ENCODE data around the gene SHOC1. TPM values are rescaled to one million over a fixed set of nuclear protein-coding genes. Genes with fewer than 3 reads are reported as not detected.

The SHOC1 gene
- total RNA-seq: not detected

DNA sequence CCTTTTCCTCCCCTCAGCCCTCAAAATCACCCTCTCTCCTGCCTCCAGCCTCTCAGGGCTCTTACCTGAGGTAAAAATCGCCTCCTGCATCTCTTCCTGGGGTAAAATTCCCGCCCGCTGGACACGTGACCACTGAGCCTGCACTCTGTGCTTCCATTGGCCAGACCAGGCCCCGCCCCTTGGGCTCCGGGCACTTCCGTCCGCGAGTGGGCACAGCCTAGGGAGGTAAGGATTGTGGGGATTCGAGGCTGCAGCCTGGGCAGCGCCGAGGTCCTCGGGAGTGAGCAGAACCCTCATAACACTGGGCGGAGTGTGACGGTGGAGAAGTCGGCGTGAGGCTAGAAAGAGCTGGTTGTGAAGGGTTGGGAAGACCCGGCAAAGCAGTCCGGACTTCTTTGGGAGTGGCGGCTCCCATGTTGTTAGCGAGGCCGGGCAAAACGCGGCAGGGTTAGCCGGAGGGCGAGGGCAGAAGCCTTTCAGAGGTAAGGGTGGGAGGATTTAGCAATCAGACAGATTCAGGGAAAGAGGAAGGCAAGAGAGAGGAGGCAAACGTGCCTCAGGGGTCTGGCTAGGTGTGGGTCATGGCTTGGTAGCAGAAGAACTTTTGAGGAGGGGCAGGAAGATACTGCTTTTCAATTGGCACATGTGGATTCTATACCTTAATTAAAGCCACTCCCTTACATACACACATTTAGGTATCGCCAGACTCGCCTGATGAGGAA lies at the start of gene SHOC1:
SHOC1 (minus strand) TSS at position 103 of the 722 bp plus-strand sequence. CDS start 3,519 bp downstream, outside the sequence.
- Mint-ChIP-seq H3K9me3 (no peaks in the 10 kb centered on the region), H3K27me3 (peaks cover 15 to 27% of the 10 kb centered on the region in 2 donors), H3K27ac (no peak within 1 kb of the TSS), H3K4me3 (no peak within 1 kb of the TSS), H3K4me1 (ENCODE audit: low read depth in 2 of 2) (no peaks in the 10 kb centered on the region), H3K36me3 (no peaks in the 10 kb centered on the region)
- peak in 1 of 2 donors; percentile 27 for ATAC-seq
- no peak for DNase-seq (ENCODE audit: low spot score)

DNA sequence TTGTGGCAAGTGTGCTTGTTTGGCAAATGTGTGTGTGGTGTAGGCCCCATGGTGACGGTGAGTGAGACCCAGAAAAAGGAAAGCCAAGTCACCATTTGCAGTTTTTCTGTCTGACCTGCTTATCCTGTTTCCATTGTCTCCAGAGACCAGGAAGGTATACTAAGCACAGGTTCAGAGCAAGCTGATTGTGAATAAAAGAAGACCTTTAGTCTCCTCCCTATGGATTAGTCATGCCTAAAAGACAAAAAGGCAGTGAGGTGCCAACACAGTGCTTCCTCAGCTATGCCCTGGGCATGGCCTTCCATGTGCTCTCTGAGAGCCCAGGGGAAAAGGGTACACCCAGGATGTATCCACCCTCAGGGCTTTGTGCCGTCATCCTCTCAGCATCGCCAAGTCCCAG lies 49.2 kb upstream of the SHOC1 start:
- DNase-seq (ENCODE audit: low spot score) (no peak), ATAC-seq (no peak)
- H3K9me3 Mint-ChIP-seq: no peaks in the 10 kb centered on the region
- no peak overlapping the region for H3K4me3 Mint-ChIP-seq
- no peak overlapping the region for H3K27ac Mint-ChIP-seq
- peaks cover 0 to 5% of the 10 kb centered on the region in 2 donors for H3K4me1 Mint-ChIP-seq (ENCODE audit: low read depth in 2 of 2)
- H3K27me3 Mint-ChIP-seq: peaks cover 0 to 6% of the 10 kb centered on the region in 2 donors
- no peaks in the 10 kb centered on the region for H3K36me3 Mint-ChIP-seq

DNA sequence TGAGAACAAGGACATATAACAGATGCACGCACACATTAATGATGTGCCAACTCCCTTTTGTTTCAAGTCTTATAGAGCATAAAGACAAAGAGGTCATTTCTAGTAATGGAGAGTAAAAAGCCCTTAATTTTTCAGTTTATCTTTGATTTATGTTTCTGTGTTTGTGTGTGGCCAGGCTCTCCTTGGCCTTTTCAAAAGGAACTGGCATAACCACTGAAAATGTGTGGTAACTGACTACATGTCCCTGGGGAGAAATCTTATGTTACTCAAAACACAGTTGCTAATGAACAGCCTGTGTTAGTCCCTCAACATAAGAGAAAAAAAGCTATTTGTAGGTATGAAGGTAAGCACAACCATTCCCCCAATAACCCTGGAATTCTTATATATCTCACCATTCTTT lies 47.6 kb upstream of the SHOC1 start:
- Mint-ChIP-seq H3K36me3 (no peaks in the 10 kb centered on the region), H3K4me1 (ENCODE audit: low read depth in 2 of 2) (peaks cover 0 to 5% of the 10 kb centered on the region in 2 donors), H3K9me3 (no peaks in the 10 kb centered on the region), H3K27ac (no peak overlapping the region), H3K4me3 (no peak overlapping the region), H3K27me3 (peaks cover 0 to 12% of the 10 kb centered on the region in 2 donors)
- ATAC-seq (no peak), DNase-seq (ENCODE audit: low spot score) (no peak)

DNA sequence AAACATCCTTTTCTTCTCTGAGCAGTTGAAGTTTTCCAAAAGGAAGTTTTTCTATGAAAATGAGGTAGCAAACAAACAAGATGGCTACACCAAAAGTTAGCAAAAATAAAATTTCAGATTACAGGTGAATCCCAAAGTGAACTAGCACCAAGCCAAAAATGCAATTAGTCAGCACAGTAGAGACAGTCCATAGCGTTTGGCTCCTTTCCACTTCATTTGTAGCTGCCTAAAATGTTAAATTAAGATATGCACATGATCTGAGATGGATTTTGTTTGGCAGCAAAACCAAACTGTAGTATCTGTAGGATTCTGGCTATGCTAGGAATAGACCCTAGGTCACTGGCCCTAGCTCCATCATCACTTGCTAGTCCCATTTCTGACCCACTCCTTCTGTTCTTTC lies 45.7 kb upstream of the SHOC1 start:
- H3K27me3 Mint-ChIP-seq: peaks cover 3 to 12% of the 10 kb centered on the region in 2 donors
- no peak for DNase-seq (ENCODE audit: low spot score)
- no peaks in the 10 kb centered on the region for H3K9me3 Mint-ChIP-seq
- H3K36me3 Mint-ChIP-seq: no peaks in the 10 kb centered on the region
- H3K4me3 Mint-ChIP-seq: no peak overlapping the region
- no peak overlapping the region for H3K27ac Mint-ChIP-seq
- H3K4me1 Mint-ChIP-seq (ENCODE audit: low read depth in 2 of 2): peaks cover 0 to 5% of the 10 kb centered on the region in 2 donors
- no peak for ATAC-seq

DNA sequence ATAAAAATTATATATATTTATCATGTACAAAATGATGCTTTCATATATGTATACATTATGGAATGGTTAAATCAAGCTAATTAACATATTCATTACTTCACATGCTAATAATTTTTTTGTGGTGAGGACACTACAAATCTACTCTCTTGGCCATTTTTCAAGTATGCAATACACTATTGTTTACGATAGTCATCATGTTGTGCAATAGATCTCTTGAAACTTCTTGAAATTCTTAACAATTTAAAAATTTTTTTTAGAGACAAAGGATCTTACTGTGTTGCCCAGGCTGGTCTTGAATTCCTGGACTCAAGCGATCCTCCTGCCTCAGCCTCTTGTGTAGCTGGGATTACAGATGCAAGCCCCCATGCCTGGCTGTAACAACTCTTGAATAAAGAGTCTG lies 45.2 kb upstream of the SHOC1 start:
- no peak overlapping the region for H3K27ac Mint-ChIP-seq
- peaks cover 3% of the 10 kb centered on the region for H3K9me3 Mint-ChIP-seq
- peaks cover 8 to 16% of the 10 kb centered on the region in 2 donors for H3K27me3 Mint-ChIP-seq
- DNase-seq (ENCODE audit: low spot score) (no peak), ATAC-seq (no peak)
- H3K4me3 Mint-ChIP-seq: no peak overlapping the region
- H3K4me1 Mint-ChIP-seq (ENCODE audit: low read depth in 2 of 2): peaks cover 0 to 5% of the 10 kb centered on the region in 2 donors
- no peaks in the 10 kb centered on the region for H3K36me3 Mint-ChIP-seq

DNA sequence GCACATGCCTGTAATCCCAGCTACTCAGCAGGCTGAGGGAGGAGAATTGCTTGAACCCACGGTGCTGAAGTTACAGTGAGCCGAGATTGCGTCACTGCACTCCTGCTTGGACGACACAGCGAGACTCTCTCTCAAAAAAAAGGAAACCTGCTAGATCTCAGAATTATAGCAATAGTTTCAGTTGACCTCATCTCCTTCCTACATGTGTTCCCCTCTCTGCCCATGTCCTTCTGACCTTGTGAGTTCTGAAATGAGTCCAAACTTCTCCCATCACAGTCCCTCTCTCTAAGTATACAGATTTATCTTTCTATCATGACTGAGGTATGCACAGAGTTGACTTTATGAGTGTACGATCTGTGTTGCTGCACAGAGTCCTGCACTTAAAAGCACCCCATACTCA lies 44.6 kb upstream of the SHOC1 start:
- peaks cover 3% of the 10 kb centered on the region for H3K9me3 Mint-ChIP-seq
- peaks cover 13 to 21% of the 10 kb centered on the region in 2 donors for H3K27me3 Mint-ChIP-seq
- DNase-seq (ENCODE audit: low spot score) (no peak), ATAC-seq (peak; percentile 32 to 89)
- H3K4me1 Mint-ChIP-seq (ENCODE audit: low read depth in 2 of 2): peaks cover 0 to 5% of the 10 kb centered on the region in 2 donors
- H3K36me3 Mint-ChIP-seq: no peaks in the 10 kb centered on the region
- no peak overlapping the region for H3K27ac Mint-ChIP-seq
- no peak overlapping the region for H3K4me3 Mint-ChIP-seq

DNA sequence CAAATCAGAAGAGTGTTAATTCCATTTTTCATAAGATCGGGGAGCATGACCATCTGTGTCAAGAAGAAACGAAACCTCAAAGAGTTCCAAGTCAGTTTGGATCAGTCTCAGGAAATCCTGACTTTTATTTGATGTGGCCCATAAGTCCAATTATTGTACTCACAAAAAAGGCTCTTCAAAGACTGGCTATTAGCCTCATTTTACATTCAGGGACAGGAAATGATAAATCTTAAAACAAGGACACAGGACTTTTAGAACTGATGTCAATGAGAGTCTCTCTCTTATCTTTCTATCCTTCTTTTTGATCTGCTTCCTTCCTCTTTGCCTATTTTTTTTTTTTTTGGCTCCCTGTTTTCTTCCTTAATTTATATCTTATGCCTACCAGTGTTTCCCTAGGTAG lies 43.7 kb upstream of the SHOC1 start:
- Mint-ChIP-seq H3K36me3 (no peaks in the 10 kb centered on the region), H3K9me3 (peaks cover 3% of the 10 kb centered on the region), H3K4me3 (no peak overlapping the region), H3K27me3 (peaks cover 13 to 23% of the 10 kb centered on the region in 2 donors), H3K4me1 (ENCODE audit: low read depth in 2 of 2) (peaks cover 0 to 5% of the 10 kb centered on the region in 2 donors), H3K27ac (no peak overlapping the region)
- DNase-seq (ENCODE audit: low spot score) (no peak), ATAC-seq (no peak)

- ATAC-seq (no peak), DNase-seq (ENCODE audit: low spot score) (no peak)
- Mint-ChIP-seq H3K36me3 (no peaks in the 10 kb centered on the region), H3K27ac (no peak overlapping the region), H3K9me3 (peaks cover 3% of the 10 kb centered on the region), H3K27me3 (peaks cover 13 to 23% of the 10 kb centered on the region in 2 donors), H3K4me3 (no peak overlapping the region), H3K4me1 (ENCODE audit: low read depth in 2 of 2) (peaks cover 0 to 5% of the 10 kb centered on the region in 2 donors)
Measured at GRCh38 chr9:111836311-111836710, 41.6 kb upstream of the SHOC1 start.

DNA sequence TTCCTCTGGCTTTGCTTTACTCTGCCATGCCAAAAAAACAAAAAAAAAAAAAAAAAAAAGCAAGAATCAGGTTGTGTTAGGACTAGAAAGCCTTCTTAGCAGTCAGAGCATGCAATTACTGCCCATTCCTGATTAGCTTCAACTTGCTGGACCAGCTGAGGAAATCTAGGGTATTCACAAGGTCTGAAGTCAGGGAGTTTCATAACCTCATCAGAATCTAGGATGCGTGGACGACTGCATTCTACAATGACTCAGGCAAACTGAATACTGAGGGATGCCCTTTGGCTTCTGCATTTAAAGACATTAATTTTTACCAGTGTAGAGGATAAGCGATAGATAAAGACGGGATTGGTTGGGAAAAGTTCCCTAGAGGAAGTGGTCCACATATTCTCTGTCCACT lies 39.2 kb upstream of the SHOC1 start:
- Mint-ChIP-seq H3K4me1 (ENCODE audit: low read depth in 2 of 2) (no peaks in the 10 kb centered on the region), H3K27ac (no peak overlapping the region), H3K4me3 (no peak overlapping the region)

DNA sequence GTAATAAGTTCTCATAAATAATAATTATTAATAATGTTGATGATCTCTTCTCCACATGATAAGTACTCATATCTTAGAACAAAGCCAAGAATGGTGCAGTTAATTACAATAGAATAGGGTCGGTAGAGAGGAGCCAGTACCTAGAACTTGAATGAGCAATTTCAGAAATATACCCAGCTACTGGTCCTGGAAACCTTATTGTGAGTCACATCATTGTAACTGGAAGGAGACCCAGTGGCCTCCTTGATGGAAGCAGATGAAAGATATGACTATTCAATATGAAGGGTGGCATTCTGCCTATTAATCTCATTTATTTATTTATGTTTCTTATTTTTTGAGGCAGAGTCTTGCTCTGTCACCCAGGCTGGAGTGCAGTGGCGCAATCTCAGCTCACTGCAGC lies 37.7 kb upstream of the SHOC1 start:
- Mint-ChIP-seq H3K36me3 (no peaks in the 10 kb centered on the region), H3K4me1 (ENCODE audit: low read depth in 2 of 2) (no peaks in the 10 kb centered on the region), H3K27me3 (peaks cover 13 to 18% of the 10 kb centered on the region in 2 donors), H3K9me3 (peaks cover 3% of the 10 kb centered on the region), H3K4me3 (no peak overlapping the region), H3K27ac (no peak overlapping the region)
- ATAC-seq (no peak), DNase-seq (ENCODE audit: low spot score) (no peak)

More for the DNA sequence above, 39.2 kb upstream of the SHOC1 start:
- Mint-ChIP-seq H3K27me3 (peaks cover 13 to 22% of the 10 kb centered on the region in 2 donors), H3K36me3 (no peaks in the 10 kb centered on the region), H3K9me3 (peaks cover 3% of the 10 kb centered on the region)
- DNase-seq (ENCODE audit: low spot score) (no peak), ATAC-seq (no peak)

GRCh38 chr9:111831371-111832108 lies 36.8 kb upstream of the SHOC1 start:
- H3K36me3 Mint-ChIP-seq: no peaks in the 10 kb centered on the region
- peaks cover 13 to 19% of the 10 kb centered on the region in 2 donors for H3K27me3 Mint-ChIP-seq
- no peak overlapping the region for H3K27ac Mint-ChIP-seq
- ATAC-seq (no peak), DNase-seq (ENCODE audit: low spot score) (no peak)
- H3K9me3 Mint-ChIP-seq: peaks cover 3% of the 10 kb centered on the region
- no peak overlapping the region for H3K4me3 Mint-ChIP-seq
- H3K4me1 Mint-ChIP-seq (ENCODE audit: low read depth in 2 of 2): no peaks in the 10 kb centered on the region

- ATAC-seq: no peak
- DNase-seq (ENCODE audit: low spot score): no peak
- H3K9me3 Mint-ChIP-seq: no peaks in the 10 kb centered on the region
- H3K4me3 Mint-ChIP-seq: no peak overlapping the region
- H3K27me3 Mint-ChIP-seq: peaks cover 5 to 10% of the 10 kb centered on the region in 2 donors
- no peaks in the 10 kb centered on the region for H3K4me1 Mint-ChIP-seq (ENCODE audit: low read depth in 2 of 2)
- H3K36me3 Mint-ChIP-seq: no peaks in the 10 kb centered on the region
- no peak overlapping the region for H3K27ac Mint-ChIP-seq
Measured at GRCh38 chr9:111828193-111828592, 33.5 kb upstream of the SHOC1 start.

GRCh38 chr9:111825468-111826145 lies 30.9 kb upstream of the SHOC1 start:
- Mint-ChIP-seq H3K27me3 (peaks cover 9 to 21% of the 10 kb centered on the region in 2 donors), H3K36me3 (no peaks in the 10 kb centered on the region), H3K4me1 (ENCODE audit: low read depth in 2 of 2) (no peaks in the 10 kb centered on the region), H3K4me3 (no peak overlapping the region), H3K9me3 (no peaks in the 10 kb centered on the region), H3K27ac (no peak overlapping the region)
- ATAC-seq (no peak), DNase-seq (ENCODE audit: low spot score) (no peak)

Data from natural killer cell treated with Interleukin-12 subunit alpha and Interleukin-12 subunit beta and Interleukin-15 and Interleukin-18, amount 100 ng/mL, for 72 hours (primary cell).